ENCODE results near the gene GBGT1.

Gene GBGT1

DNA sequence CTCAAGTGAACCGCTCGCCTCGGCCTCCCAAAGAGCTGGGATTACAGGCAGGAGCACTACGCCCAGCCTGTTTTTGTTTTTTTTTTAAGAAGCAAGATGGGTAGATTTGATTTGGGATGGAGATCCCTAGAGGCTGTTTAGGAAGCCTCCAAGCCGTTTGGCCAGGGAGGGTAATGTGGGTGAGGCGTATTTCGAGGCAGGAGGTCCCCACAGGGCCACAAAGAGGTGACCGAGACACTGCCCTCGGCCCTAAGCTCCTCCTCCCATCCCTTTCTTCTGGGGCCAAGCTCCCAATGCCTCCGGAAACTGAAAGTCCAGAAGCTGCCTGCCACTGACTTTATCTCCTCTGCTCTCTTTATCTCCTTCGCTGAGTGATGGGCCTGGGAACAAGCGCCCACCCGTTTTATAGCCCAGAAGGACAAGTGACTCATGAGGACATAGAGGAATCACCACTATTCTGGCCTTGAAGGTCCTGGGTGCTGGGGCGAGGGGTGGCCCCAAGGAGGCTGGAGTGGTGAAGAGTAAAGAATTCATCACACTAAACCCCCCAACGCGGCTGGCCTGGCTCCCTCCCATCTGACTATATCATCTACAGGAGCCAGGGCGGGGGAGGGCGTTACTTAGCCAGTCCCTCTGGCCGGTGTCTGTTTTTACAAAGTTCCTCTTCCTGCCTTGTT lies 40.6 kb downstream of the GBGT1 start:
- no peak for DNase-seq

DNA sequence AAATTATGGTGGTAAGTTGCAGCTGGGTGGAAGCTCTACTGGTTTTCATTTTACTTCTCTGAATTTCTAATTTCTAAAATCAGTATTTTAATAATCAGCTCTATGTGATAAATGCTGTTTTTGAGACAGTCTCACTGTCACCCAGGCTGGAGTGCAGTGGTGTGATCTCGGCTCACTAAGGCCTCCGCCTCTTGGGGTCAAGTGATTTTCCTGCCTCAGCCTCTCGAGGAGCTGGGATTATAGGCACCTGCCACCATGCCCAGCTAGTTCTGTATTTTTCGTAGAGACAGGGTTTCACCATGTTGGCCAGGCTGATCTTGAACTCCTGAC lies 41.1 kb downstream of the GBGT1 start:
- no peak for DNase-seq

DNA sequence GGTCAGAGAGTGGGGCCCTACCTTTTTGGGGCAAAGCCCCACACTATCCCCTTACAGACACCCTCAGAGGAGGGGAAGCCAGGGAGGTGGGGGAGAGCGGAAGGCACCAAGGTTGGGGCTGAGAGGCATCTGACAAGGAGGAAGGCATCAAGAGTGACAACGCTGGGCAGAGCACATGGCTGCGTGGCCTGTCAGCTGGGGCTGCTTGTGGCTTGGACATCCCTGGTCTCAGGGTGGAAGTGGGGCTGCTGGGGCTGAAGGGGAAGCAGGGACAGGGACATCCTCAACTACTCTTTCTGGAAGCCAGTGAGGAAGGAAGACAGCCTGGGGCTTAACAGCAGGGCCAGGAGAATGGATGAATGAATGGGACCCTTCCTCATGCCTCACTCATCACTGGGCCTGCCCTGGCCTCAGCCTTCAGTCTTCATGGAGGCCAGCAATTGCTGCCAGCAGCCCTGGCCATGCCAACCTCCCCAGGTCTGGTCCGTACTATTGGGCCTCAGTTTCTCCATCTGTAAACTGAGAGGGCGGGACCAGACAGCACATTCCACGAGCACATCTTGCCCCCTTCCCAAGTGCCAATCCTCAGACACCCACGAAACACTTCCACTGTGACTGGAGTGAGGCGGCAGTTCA lies 41.7 kb downstream of the GBGT1 start:
- no peak for DNase-seq

DNA sequence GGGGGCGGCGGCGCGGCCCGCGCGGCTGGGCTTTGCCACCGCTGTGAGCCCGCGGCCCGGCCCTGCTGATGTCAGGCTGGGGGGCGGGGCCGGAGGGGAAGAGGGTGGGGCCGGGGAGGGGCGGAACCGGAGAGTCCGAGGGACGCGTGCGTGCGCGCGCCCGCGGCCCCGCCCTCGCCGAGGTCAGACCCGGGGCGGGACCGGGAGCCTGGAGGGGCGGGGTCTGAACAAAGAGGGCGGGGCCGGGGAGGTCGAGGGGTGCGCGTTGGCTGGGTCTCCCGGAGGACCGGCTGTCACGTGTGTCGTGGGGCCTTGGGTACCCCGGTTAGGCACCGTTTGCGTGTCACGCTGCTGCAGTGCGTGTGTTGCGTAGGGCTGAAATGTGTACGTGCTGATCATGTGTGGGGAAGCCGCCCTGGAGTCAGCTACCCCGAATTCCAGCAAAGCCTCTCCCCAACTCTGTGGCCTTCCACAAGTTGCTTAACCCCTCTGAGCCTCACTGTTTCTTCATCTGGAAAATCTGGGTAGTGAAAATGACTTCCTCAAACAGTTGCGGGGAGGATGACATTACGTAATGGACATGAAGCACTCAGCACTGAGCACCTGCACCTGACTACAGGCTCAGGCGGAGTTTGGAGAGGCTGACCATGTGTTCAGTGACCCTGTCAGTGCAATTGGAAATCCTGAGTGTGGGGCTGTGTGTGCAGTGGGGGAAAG lies 42.4 kb downstream of the GBGT1 start, which contains the start of gene RALGDS:
Gene RALGDS, minus strand, starts transcription at position 43 of the 717 bp plus-strand sequence. CDS start 86 bp downstream, outside the sequence.
- DNase-seq, result peak; percentile 91

DNA sequence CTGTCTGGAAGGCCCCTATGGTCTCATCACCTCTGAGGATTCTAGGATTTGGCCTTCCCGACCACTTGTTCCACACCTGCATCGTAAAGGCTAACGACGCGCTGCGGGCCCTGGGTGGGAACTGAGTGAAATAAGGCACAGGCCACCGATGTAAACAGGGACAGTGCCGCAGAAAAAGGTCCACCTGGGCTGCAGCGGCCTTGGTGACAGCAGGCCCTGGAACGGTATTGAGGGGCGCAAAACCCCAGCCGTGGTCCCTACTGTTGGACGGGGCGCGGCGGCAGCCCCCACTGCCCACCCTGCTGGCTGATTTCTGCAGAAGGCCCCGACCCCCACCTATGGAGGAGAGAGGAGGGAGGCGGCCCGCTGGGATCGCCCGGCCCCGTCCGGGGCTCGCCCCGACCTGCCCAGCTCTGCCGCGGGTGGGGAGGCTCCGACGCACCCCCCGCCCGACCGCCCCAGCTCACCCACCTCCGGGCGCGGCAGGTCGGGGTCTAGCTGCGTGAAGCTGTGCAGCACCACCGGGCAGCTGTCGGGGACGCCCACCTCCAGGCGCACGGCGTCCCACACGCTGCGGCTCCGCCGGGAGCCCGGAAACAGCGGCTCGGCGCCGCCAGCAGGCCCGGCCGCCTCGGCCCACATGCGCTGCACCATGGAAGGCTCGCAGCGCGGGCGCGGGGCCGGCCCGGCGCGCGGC lies 43.1 kb downstream of the GBGT1 start:
- DNase-seq, result no peak

DNA sequence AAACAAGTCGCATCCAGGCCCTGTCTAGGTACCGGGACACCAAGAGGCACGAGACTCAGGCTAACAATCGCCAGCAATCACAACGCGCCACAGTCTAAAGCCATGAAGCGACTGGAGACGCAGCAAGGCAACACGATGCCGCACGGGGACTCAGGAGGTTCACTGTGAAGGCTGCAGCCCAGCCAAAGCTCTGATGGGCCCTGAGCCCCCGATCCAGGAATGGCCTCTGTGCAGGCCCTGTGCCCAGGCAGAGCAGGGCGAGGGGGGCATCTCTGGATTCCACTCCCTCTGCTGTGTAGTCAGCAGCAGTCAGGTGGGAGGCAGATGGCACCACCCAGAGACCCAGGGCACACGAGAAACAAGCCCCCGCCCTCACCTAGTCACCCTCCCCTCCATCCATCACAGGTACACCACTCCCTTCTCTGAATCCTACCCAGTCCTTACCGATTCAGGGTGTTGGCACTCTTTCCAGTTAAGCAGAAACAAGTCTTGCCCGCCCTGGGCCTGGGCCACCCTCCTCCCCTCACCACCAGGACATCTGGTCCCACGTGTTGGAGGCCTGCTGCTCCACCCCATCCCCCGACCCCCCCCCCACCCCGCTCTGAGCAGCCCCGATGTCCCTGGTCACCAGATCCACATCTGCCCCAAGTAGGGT lies 43.7 kb downstream of the GBGT1 start:
- peak; percentile 71 for DNase-seq

DNA sequence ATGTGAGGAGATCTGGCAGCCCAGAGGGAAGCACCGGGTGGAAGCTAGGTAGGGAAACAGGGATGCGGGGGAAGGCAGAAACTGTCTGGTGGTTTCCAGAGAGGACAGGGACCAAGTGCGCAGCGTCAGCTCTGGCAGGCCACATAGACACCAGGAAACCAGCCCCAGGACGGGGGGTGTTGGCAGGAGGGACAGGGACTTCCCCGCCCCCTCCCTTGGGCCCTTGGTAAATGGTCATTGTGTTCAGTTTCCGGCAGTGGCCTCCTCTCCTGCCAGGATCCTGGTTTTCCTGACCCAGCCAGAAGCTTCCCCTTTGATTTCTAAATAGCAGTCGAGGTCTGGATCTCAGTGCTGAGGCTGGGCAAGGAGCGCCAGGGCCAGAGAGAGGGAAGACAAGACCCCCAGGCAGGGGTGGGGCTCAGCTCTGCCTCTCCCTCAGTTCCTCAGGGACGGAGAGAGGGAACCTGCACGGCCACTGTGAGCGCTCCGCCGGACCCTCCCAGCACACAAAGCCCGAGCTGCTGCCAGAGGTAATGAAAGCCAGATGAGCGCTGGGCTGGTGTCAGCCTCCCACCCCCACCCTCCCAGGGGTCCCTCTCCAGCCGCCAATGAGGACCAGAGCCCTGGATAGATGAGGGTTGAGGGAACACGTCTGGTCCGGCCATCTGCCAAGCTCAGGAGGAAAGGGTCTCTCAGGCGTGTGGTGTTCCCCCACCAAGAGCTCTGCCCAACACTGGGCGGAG lies 44.4 kb downstream of the GBGT1 start:
- DNase-seq, result peak; percentile 83

DNA sequence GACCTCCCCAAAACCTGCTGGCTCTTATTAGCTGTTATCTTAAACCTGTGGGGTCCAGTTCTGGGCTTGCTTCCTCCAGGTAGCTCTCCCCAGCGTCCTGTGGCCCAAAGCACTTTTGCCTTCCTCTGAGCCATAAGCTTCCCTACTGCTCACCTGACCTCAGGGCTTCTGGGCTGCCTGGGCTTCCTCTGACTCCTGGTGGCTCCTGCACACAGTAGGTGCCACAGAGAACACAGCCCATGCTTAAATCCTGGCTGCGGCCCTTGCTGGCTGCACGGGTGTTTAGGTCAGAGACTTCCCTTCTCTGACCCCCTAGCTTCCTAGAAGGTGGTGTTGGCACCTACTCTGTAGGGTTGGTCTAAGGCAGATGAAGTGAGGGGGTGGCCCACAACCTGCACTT lies 45.1 kb downstream of the GBGT1 start:
- DNase-seq, result no peak

DNA sequence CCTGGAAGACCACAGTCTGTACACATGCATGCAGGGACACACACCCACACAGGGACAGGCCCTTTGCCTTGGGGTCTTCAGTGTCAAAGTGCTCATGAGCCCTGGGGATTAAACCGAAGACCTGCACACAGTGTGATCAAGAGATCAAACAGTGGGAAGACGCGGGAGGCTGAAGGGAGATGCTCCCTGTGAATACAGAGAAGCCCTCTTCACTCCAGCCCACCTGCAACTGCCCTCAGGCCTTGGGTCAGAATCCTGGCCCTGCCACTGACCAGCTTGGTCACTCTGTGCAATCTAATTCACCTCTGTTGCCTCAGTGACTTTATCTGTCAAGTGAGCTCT lies 45.6 kb downstream of the GBGT1 start:
- peak; percentile 23 for DNase-seq

DNA sequence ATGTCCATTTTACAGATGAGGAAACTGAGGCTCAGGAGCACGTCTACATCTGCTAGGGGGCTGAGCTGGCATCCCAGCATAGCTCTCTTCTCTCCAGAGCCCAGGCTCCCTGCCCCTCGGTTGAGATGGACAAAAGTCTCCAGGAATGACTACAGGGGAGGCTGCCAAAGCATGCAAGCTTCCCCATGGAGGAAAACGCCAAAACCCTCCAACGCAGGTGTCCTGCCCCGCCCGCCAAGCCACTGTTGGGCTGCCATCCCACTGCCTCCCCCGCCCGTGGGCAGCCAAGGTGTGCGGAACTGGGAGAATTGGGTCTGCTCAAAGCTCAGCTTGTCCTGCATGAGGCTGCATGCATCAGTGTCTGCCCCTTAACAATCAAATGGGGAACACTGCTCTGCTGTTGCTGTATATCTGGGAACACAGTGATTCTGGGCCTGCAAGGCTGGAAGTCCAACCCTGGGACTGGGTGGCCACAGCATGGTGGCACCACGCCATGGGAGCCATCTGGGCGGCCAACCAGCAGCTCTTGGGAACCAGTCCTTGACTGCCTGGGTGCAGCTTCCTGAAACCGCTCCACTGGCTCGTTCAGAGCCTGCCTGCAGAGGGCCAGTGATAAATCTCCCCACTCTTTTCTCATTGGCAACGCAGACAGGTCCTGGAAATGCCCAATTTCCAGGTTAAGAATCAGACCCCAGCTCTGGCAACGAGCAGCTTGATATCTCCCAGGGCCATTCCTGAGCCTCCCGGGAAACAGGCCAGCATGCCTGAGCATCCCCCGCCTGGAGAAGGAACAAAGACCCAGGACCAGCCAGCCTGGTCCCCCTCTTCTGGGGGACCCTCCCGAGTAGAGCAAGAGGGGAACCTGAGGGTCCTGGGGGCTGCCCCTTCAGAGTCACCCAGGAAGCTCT lies 46.2 kb downstream of the GBGT1 start:
- DNase-seq, result peak; percentile 47

DNA sequence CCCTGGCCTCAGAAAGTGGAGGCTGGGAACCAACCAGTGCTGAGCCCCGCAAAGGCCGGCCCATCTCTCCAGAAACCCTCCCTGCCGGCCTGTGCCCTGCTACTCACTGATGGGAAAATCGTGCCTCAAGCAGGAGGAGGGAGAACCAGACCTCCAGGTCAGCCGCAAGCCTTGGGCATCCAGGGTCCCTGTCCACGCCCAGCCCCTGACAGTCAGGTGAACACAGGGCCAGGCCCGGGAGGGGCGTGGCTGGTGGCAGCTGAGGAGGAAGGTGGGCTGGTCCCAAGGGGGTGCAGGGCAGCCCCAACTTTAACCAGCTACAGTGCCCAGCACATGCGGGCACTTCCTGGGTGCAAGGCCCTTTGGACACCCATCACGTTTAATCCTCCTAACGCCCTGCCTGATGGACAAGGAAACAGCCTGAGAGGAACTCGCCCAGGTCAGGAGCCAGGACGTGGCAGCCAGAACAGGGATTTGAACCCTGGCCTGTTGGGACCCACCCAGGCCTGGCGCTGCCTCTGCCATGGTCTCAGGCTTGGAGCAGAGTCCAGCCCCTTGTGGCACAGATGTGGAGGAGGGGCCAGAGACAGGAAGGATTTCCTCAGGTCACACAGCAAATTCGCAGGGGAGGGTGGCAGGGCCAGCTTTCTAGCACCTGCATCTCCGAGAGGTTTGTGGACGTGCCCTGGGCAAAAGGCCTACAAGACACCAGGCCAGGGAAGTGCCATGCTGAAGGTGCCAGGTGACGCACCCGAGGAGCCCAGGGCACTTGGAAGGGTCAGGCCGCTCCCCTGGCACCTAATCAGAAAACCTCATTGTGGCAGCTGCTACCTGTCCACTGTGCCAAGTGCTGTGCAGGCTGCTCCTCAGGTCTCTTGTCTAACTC lies 47.1 kb downstream of the GBGT1 start:
- DNase-seq, result peak; percentile 36

DNA sequence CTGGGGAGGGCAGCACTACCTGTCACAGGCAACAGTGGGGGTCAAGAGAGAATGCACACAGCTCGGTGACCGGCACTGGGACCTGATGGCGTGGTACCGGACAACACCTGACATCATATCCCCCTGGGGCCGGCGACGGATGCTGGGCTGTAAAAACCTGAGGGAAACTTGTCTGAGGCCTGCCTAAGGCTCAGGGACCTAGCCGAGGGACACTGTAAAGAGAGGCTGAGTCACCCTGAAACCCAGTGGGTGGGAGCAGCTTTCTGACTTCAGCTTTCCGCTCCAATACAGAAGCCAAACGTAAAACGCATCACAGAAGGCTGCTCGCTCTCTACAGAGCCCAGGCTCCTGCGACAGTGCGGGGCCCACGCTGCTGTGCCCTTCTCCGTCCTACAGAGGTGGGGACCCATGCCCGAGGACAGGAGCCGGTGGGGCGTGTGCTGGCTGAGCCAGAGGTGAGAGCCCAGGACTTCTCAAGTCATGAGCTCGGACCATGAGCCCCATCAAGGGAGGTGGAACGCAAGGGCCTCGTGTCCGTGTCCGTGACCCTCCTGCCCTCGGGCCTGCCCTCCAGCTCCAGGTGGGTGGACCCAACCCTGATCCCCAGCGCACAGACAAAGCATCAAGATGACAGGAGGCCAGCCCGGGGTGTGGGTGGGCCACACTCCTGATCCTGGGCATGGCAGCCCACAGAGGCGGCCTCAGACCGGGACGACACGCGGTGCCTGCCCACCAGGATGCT lies 47.9 kb downstream of the GBGT1 start:
- peak; percentile 15 for DNase-seq

DNA sequence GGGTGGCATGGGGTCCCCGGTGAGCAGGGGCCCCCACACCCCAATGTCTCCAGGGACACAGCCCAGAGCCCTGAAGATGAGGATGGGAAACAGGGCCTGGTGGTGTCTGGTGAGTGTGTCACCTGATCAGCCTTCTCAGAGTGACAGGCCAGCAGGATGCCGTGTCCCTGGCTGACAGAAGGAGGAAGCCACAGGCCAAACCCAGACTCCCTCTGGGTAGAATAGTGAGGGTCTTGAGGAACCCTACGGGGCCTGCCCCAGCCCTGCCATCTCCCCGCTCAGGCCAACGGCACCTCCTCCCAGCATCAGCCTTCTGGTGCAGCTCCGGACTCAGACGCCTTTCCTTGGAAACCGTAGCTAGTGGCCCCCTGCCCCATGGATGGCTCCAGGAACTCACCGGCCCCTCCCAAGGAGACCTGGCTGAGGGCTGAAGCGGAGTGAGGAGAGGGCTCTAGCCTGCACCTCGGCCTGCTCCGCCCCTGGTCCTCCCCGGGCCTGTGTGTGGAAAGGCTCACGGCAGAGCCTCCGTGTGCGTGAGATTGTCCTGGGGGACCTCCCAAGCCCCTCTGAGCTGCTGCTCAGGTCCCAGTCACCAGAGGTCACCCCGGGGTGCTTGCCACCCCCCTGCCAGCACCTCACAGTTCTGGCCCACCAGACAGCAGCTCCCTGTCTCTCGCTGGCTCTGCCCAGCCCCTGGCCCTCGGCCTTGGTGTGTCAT lies 48.7 kb downstream of the GBGT1 start:
- DNase-seq, result peak; percentile 34

DNA sequence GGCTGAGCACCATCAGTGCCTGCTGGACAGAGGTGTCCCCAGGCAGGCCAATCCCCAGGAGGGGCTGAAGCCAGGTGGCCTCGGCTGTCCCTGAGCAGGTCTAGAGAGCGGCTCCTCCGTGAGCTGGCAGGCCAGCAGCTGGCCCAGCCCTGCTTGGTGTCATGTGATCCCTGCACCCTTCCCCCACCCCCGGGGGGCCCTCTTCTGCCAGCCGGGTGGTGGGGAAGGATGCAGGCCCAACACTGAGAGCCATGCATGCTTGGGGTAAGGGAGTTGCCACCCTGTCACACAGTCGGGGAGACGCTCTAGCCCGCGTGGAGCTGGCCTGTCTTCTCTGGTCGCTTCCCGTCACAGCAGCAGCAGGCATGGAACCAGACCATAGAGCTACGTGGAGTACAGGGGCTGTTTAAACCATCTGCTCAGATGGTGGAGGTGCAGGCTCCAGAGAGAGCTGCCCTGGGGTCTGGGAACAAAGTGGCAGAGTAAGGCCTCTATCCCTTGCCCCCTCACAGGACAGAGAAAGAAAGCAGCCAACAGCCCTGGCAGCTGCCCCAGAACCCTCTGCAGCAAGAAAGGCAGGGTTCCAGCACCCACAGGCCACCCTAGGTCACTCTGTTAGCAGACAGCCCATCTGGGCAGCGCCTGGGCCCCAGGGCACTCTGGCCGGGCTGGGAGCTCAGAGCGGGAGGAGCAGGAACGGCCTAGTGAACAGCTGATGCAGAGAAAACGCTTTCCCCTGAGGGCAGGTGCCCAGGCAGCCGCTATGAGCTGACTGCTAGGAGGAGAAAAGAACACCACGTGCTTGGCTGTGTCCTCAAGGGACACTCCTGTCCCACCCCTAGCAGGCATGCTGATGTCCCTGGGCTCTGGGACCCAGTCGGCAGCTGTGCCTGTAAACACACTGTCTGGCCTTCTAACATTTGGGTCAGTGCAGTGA lies 49.5 kb downstream of the GBGT1 start:
- DNase-seq, result peak; percentile 64

DNA sequence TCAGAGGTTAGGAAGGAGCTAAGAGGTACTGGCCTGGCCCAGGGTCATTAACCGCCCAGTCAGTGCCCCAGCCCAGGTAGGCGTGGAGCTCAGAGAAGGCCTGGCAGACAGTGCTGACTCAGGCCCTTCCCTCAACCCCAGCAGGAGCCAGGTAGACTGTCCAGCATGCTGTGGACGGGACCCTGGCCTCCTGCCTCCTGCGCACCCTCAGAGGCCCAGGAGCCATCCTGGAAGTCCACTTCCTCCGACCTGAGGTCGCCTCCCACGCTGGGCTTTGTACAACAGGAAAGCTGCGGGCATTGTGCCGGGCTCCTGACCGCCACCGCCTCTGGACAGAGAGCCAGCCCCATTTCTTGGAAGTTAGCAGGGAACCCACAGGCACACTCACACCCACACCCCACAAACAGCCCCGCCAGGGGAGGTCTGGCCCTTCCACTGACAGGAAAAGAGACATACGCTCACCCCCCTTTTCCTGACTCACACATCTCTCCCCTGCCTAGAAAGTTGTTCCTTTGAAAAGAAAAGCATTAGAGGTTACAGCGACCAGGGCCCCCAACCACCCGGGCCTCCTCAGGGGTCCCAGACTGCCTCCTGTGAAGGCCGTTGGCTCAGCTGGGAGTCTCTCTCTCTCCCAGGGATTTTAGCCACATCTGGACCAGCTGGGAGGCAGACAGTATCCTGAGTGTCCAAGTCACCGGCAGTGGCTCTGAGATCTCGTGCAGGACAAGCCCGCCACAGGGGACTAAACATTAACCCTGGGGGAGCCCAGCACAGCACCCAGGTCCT lies 50.4 kb downstream of the GBGT1 start:
- peak; percentile 54 for DNase-seq

DNA sequence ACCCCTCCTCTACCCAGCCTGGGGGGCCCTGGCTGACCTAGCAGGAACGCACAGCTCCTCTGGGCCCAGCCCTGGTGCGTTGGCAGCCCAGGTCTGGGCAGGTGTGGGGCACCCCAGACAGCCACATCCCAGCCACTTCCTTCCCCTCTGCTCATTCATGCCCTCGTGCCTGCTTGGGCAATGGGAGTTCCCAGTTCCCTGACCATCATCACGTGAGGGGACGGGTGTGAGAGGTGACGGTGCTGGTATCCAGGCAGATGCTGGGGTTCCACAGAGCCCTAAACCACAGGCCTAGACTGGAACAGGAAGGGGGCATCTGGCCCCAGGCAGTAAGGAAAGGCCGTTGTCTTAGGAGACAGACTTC lies 51.1 kb downstream of the GBGT1 start:
- DNase-seq, result peak; percentile 47
